ENCODE data around the gene HECTD1. TPM values are rescaled to one million over a fixed set of nuclear protein-coding genes. Genes with fewer than 3 reads are reported as not detected.

HECTD1 gene
- total and polyA plus RNA-seq, 3 donors from 2014 or later = 124 to 235 (median 232) TPM

DNA sequence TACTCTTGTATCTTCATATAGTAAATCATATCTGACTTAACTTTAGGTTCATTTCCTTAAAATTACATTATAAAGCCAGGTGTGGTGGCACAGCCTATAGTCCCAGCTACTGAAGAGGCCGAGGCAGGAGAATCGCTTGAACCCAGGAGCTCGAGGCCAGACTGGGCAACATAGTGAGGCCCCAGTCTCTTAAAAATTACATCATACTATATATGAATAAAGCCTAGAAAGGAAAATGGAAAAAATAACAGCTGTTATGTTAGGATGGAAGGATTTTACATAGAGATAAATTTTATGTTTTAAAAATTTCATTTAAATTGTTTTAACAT, 4.2 kb downstream of the HECTD1 start:
- H3K27ac ChIP-seq = no peak overlapping the region
- H3K36me3 ChIP-seq (ENCODE audit: low read depth, missing control alignments) = no peaks in the 10 kb centered on the region
- H3K4me3 ChIP-seq = no peak overlapping the region
- no peaks in the 10 kb centered on the region for H3K9me3 ChIP-seq
- TF ChIP-seq, protein P1, sequence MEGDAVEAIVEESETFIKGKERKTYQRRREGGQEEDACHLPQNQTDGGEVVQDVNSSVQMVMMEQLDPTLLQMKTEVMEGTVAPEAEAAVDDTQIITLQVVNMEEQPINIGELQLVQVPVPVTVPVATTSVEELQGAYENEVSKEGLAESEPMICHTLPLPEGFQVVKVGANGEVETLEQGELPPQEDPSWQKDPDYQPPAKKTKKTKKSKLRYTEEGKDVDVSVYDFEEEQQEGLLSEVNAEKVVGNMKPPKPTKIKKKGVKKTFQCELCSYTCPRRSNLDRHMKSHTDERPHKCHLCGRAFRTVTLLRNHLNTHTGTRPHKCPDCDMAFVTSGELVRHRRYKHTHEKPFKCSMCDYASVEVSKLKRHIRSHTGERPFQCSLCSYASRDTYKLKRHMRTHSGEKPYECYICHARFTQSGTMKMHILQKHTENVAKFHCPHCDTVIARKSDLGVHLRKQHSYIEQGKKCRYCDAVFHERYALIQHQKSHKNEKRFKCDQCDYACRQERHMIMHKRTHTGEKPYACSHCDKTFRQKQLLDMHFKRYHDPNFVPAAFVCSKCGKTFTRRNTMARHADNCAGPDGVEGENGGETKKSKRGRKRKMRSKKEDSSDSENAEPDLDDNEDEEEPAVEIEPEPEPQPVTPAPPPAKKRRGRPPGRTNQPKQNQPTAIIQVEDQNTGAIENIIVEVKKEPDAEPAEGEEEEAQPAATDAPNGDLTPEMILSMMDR (IDR thresholded peaks at IDR 0.05) = no peak
- intact Hi-C loops (cut with DNase I; ENCODE audit: low total_unique reads) = no loop called here
- 96 to 99% methylated on average over 3 of the region's 3 CpGs for WGBS, 2 donors
- no peak for DNase-seq
- no peaks in the 10 kb centered on the region for H3K27me3 ChIP-seq
- H3K4me1 ChIP-seq = peaks cover 14% of the 10 kb centered on the region

DNA sequence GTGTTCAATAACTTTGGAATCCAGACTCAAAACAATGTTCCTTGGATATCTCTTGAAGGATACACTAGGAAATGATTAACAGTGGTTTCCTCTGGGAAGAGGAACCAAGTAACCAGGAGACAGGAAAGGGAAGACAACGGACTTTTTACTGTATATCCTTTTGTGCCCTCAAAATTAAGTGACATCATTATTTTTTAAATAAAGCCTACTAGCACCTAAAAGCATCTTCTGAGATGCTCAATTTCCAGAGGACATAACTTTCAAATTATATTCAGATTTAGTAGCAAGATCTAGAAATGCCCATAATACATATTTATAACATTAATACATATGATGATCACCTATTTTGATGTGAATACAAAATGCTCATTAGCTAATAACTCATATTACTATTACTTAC, 6.5 kb downstream of the HECTD1 start:
- H3K27ac ChIP-seq = no peak overlapping the region
- H3K4me3 ChIP-seq = no peak overlapping the region
- H3K36me3 ChIP-seq (ENCODE audit: low read depth, missing control alignments) = no peaks in the 10 kb centered on the region
- TF ChIP-seq, protein P1 (IDR thresholded peaks at IDR 0.05) = no peak
- intact Hi-C loops (cut with DNase I; ENCODE audit: low total_unique reads) = no loop called here
- H3K27me3 ChIP-seq = no peaks in the 10 kb centered on the region
- 79 to 81% methylated on average over 1 of the region's 1 CpG for WGBS, 2 donors
- DNase-seq = no peak
- no peaks in the 10 kb centered on the region for H3K9me3 ChIP-seq
- H3K4me1 ChIP-seq = peaks cover 14% of the 10 kb centered on the region

DNA sequence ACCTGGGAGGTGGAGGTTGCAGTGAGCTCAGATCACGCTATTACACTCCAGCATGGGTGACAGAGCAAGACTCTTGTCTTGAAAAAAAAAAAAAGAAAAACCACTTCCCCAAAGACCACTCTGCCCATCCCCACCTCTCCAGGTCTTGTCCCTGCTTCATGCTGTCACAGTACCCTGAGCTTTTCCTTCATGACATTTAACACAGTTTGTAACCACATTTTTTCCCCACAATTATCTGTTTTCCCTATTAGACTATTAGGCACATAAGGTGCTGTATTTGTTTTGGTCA, 6.9 kb downstream of the HECTD1 start:
- no peak for TF ChIP-seq POLR2A (IDR thresholded peaks at IDR 0.05)
- TF ChIP-seq, protein P1 (IDR thresholded peaks at IDR 0.05) = no peak
- peaks cover 12% of the 10 kb centered on the region for H3K4me1 ChIP-seq
- intact Hi-C loops (cut with DNase I; ENCODE audit: low total_unique reads) = no loop called here
- H3K4me3 ChIP-seq = no peak overlapping the region
- H3K36me3 ChIP-seq (ENCODE audit: low read depth, missing control alignments) = no peaks in the 10 kb centered on the region
- H3K27ac ChIP-seq = no peak overlapping the region
- H3K9me3 ChIP-seq = no peaks in the 10 kb centered on the region
- H3K27me3 ChIP-seq = no peaks in the 10 kb centered on the region
- WGBS, 2 donors = 88 to 95% methylated on average over 1 of the region's 1 CpG
- DNase-seq = no peak

DNA sequence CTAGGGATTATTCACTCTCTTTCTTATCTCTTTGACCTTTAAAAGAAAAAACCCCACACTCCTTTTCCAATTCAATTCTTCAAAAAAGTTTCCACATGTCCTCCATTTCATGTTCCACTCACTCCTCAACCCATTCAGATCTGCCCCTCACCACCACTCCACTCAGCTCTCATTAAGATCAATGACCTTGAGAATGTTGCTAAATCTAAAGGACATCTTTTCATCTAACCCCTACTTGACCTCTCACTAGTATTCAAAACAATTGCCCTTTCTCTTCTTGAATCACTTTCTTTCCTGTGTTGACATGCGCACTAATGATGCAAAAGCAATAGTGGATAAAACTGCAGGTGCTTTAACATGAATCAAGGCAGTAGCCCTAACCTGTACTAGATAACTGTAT, 9.9 kb downstream of the HECTD1 start:
- DNase-seq = no peak
- H3K4me1 ChIP-seq = peaks cover 4% of the 10 kb centered on the region
- no peaks in the 10 kb centered on the region for H3K27me3 ChIP-seq
- no peak overlapping the region for H3K27ac ChIP-seq
- WGBS, 2 donors = 79 to 95% methylated on average over 1 of the region's 1 CpG
- no peaks in the 10 kb centered on the region for H3K36me3 ChIP-seq (ENCODE audit: low read depth, missing control alignments)
- intact Hi-C loops (cut with DNase I; ENCODE audit: low total_unique reads) = no loop called here
- no peaks in the 10 kb centered on the region for H3K9me3 ChIP-seq
- no peak for TF ChIP-seq POLR2A (IDR thresholded peaks at IDR 0.05)
- TF ChIP-seq, protein P1 (IDR thresholded peaks at IDR 0.05) = no peak
- no peak overlapping the region for H3K4me3 ChIP-seq

DNA sequence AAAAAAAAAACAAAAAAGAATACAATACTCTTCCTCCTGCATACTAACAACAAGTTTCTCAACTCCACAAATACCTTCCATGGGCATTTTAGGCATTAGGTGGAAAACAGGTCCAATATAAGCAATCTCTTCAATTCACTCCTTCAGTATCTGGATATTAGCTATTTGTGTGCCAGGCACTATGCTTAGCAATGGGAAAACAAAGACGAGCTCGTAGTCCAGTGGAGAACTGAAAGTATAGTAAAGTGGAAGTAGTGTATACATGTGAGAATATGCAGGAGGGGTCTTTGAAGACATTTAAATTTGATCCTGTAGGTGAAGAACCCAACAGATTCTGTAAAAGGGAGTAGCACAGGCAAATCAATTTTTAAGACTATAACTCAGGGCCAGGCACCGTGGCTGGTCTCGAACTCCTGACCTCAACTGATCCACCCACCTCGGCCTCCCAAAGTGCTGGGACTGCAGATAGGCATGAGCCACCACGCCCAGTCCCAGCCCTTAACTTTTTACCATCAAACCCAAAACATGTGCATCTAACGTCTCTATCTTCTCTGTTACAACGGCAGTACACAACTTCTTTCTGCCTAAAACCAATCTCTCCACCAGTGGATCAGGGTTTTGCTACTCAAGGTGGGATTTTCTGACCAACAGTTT, 10.6 kb downstream of the HECTD1 start:
- DNase-seq = no peak
- no peak overlapping the region for H3K4me3 ChIP-seq
- intact Hi-C loops (cut with DNase I; ENCODE audit: low total_unique reads) = no loop called here
- no peaks in the 10 kb centered on the region for H3K9me3 ChIP-seq
- no peaks in the 10 kb centered on the region for H3K36me3 ChIP-seq (ENCODE audit: low read depth, missing control alignments)
- TF ChIP-seq, protein P1 (IDR thresholded peaks at IDR 0.05) = no peak
- no peak for TF ChIP-seq POLR2A (IDR thresholded peaks at IDR 0.05)
- H3K27me3 ChIP-seq = no peaks in the 10 kb centered on the region
- WGBS, 2 donors = 81 to 87% methylated on average over 8 of the region's 8 CpGs
- H3K27ac ChIP-seq = no peak overlapping the region
- H3K4me1 ChIP-seq = peaks cover 4% of the 10 kb centered on the region

All from testis (tissue), 3 donors.